ENCODE measurements around the gene ZNF814. TPM values are rescaled to one million over a fixed set of nuclear protein-coding genes. Genes with fewer than 3 reads are reported as not detected.
"Not testable (repeated sequence)": the region's sequence is repeated elsewhere in the genome, so short reads cannot be mapped to it uniquely, and the experiment has no call there.

Gene ZNF814
- total RNA-seq, 1 experiment from 2014 or later = 4.8 TPM

DNA sequence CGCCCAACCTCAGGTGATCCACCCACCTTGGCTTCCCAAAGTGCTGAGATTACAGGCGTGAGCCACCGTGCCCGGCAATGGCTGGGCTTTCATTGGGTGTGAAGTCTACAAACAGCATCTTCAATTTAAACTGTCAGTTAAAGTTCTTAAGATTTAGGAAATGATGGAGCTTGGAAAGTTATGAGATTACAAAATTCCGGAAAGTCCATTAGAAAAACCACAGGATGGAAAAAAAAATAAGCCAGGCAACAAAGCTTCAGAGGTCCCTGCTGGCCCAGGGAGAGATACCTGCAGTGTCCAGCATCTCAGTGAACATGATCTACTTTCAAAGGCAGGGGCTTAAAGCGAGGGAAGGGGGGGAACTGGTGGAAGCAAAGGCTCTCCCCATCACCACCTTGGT lies 63.3 kb downstream of the ZNF814 start:
- Histone ChIP-seq H3K27ac (ENCODE audit: low read length) (no peak overlapping the region), H3K27me3 (ENCODE audit: control insufficient read depth, insufficient read depth, low read length) (no peaks in the 10 kb centered on the region), H3K4me1 (ENCODE audit: control insufficient read depth, insufficient read depth, low read length) (peaks cover 4% of the 10 kb centered on the region; the same call in 1 of the 2 replicates), H3K4me3 (ENCODE audit: low read depth in 2 of 2, low read length in 2 of 2) (no peak overlapping the region), H3K36me3 (ENCODE audit: control insufficient read depth, insufficient read depth, low read length) (no peaks in the 10 kb centered on the region), H3K9me3 (ENCODE audit: control insufficient read depth, insufficient read depth, low read depth, low read length) (no peaks in the 10 kb centered on the region)
- no peak for ATAC-seq
- CTCF ChIA-PET = no interaction called here
- intact Hi-C loops (cut with micrococcal nuclease; ENCODE audit: unreplicated experiment) = no loop called here
- POLR2A ChIA-PET = no interaction called here
- no peak for TF ChIP-seq TCF7L2 (IDR thresholded peaks at IDR 0.05; ENCODE audit: low read depth, low read length)
- no peak for TF ChIP-seq SIN3A (IDR thresholded peaks at IDR 0.05; ENCODE audit: borderline replicate concordance, insufficient read depth, low read depth, low read length)
- TF ChIP-seq, protein P1, sequence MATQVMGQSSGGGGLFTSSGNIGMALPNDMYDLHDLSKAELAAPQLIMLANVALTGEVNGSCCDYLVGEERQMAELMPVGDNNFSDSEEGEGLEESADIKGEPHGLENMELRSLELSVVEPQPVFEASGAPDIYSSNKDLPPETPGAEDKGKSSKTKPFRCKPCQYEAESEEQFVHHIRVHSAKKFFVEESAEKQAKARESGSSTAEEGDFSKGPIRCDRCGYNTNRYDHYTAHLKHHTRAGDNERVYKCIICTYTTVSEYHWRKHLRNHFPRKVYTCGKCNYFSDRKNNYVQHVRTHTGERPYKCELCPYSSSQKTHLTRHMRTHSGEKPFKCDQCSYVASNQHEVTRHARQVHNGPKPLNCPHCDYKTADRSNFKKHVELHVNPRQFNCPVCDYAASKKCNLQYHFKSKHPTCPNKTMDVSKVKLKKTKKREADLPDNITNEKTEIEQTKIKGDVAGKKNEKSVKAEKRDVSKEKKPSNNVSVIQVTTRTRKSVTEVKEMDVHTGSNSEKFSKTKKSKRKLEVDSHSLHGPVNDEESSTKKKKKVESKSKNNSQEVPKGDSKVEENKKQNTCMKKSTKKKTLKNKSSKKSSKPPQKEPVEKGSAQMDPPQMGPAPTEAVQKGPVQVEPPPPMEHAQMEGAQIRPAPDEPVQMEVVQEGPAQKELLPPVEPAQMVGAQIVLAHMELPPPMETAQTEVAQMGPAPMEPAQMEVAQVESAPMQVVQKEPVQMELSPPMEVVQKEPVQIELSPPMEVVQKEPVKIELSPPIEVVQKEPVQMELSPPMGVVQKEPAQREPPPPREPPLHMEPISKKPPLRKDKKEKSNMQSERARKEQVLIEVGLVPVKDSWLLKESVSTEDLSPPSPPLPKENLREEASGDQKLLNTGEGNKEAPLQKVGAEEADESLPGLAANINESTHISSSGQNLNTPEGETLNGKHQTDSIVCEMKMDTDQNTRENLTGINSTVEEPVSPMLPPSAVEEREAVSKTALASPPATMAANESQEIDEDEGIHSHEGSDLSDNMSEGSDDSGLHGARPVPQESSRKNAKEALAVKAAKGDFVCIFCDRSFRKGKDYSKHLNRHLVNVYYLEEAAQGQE (IDR thresholded peaks at IDR 0.05; ENCODE audit: insufficient read depth in 1 of 2, low read depth in 2 of 2, low read length in 1 of 2) = no peak
- TF ChIP-seq POLR2AphosphoS5 (IDR thresholded peaks at IDR 0.05; ENCODE audit: low read depth, low read length) = no peak
- TF ChIP-seq, protein P2, sequence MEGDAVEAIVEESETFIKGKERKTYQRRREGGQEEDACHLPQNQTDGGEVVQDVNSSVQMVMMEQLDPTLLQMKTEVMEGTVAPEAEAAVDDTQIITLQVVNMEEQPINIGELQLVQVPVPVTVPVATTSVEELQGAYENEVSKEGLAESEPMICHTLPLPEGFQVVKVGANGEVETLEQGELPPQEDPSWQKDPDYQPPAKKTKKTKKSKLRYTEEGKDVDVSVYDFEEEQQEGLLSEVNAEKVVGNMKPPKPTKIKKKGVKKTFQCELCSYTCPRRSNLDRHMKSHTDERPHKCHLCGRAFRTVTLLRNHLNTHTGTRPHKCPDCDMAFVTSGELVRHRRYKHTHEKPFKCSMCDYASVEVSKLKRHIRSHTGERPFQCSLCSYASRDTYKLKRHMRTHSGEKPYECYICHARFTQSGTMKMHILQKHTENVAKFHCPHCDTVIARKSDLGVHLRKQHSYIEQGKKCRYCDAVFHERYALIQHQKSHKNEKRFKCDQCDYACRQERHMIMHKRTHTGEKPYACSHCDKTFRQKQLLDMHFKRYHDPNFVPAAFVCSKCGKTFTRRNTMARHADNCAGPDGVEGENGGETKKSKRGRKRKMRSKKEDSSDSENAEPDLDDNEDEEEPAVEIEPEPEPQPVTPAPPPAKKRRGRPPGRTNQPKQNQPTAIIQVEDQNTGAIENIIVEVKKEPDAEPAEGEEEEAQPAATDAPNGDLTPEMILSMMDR (IDR thresholded peaks at IDR 0.05) = no peak
- in situ Hi-C loops (cut with HindIII; ENCODE audit: low pct_unique_long_range_greater_than_20kb, low sequenced_read_pairs) = no loop called here
- DNase-seq (ENCODE audit: low read depth, low spot score) = no peak
- no TSS peak for BruUV-seq (replicated peaks)

DNA sequence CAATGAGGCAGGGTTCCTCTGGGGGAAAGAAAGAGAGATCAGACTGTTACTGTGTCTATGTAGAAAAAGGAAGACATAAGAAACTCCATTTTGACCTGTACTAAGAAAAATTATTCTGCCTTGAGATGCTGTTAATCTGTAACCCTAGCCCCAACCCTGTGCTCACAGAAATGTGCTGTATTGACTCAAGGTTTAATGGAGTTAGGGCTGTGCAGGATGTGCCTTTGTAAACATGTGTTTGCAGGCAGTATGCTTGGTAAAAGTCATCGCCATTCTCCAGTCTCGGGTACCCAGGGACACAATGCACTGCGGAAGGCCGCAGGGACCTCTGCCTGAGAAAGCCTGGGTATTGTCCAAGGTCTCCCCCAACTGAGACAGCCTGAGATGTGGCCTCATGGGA lies 65.2 kb downstream of the ZNF814 start:
- H3K27ac ChIP-seq (ENCODE audit: low read length); H3K27me3 ChIP-seq (ENCODE audit: control insufficient read depth, insufficient read depth, low read length); H3K4me1 ChIP-seq (ENCODE audit: control insufficient read depth, insufficient read depth, low read length); CTCF ChIA-PET; H3K4me3 ChIP-seq (ENCODE audit: low read depth in 2 of 2, low read length in 2 of 2); ATAC-seq; DNase-seq (ENCODE audit: low read depth, low spot score); H3K36me3 ChIP-seq (ENCODE audit: control insufficient read depth, insufficient read depth, low read length); POLR2A ChIA-PET; H3K9me3 ChIP-seq (ENCODE audit: control insufficient read depth, insufficient read depth, low read depth, low read length); BruUV-seq (replicated peaks); in situ Hi-C loops (cut with HindIII; ENCODE audit: low pct_unique_long_range_greater_than_20kb, low sequenced_read_pairs): not testable (repeated sequence)
- intact Hi-C loops (cut with micrococcal nuclease; ENCODE audit: unreplicated experiment) = loop anchor here (5.0 kb wide), 1 partner anchor 194 kb away; no protein-coding TSS in a partner anchor

DNA sequence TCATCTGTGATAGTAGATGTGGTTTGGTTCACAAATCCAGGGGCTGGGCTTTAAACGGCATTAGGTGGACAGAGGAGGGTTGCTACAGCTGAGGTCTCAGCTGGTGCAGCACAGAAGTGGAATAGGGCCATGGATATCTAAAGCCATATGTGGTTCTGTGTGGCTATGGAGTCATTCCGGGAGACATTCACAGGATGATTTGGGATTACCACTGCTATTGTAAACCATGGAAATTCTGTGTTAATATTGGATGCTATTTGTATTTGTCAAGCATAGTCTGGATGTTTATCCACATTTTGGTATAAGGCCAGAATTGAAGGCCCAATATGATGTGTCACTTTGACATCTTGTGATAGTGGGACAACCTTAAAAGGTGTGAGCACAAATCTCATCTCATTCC lies 65.7 kb downstream of the ZNF814 start:
- H3K4me3 ChIP-seq (ENCODE audit: low read depth in 2 of 2, low read length in 2 of 2); H3K36me3 ChIP-seq (ENCODE audit: control insufficient read depth, insufficient read depth, low read length); H3K9me3 ChIP-seq (ENCODE audit: control insufficient read depth, insufficient read depth, low read depth, low read length); in situ Hi-C loops (cut with HindIII; ENCODE audit: low pct_unique_long_range_greater_than_20kb, low sequenced_read_pairs); ATAC-seq; POLR2A ChIA-PET; CTCF ChIA-PET; H3K4me1 ChIP-seq (ENCODE audit: control insufficient read depth, insufficient read depth, low read length); H3K27ac ChIP-seq (ENCODE audit: low read length); DNase-seq (ENCODE audit: low read depth, low spot score); BruUV-seq (replicated peaks); H3K27me3 ChIP-seq (ENCODE audit: control insufficient read depth, insufficient read depth, low read length): not testable (repeated sequence)
- intact Hi-C loops (cut with micrococcal nuclease; ENCODE audit: unreplicated experiment) = loop anchor here (5.0 kb wide), 1 partner anchor 194 kb away; no protein-coding TSS in a partner anchor

- intact Hi-C loops (cut with micrococcal nuclease; ENCODE audit: unreplicated experiment) = loop anchor here (5.0 kb wide), 1 partner anchor 196 kb away; no protein-coding TSS in a partner anchor
Observed at GRCh38 chr19:57821501-57821900, 67.3 kb downstream of the ZNF814 start.

GRCh38 chr19:57821095-57821494 lies 67.7 kb downstream of the ZNF814 start:
- in situ Hi-C loops (cut with HindIII; ENCODE audit: low pct_unique_long_range_greater_than_20kb, low sequenced_read_pairs); DNase-seq (ENCODE audit: low read depth, low spot score); H3K9me3 ChIP-seq (ENCODE audit: control insufficient read depth, insufficient read depth, low read depth, low read length); POLR2A ChIA-PET; H3K27me3 ChIP-seq (ENCODE audit: control insufficient read depth, insufficient read depth, low read length); H3K36me3 ChIP-seq (ENCODE audit: control insufficient read depth, insufficient read depth, low read length); ATAC-seq; H3K4me1 ChIP-seq (ENCODE audit: control insufficient read depth, insufficient read depth, low read length): not testable (repeated sequence)
- intact Hi-C loops (cut with micrococcal nuclease; ENCODE audit: unreplicated experiment) = loop anchor here (5.0 kb wide), 1 partner anchor 196 kb away; no protein-coding TSS in a partner anchor
- Histone ChIP-seq H3K4me3 (ENCODE audit: low read depth in 2 of 2, low read length in 2 of 2) (peak overlapping the region in 1 of 2 experiments; percentile 92; a peak in 3 of 4 replicates), H3K27ac (ENCODE audit: low read length) (peak overlapping the region; percentile 92; the same call in 1 of the 2 replicates)
- CTCF ChIA-PET = interaction anchor here (0.6 kb wide), 1 partner anchor 692 kb away, joined by 5 read pairs; no protein-coding TSS in a partner anchor
- BruUV-seq (replicated peaks) = TSS peak; percentile 67

More at GRCh38 chr19:57821501-57821900, 67.3 kb downstream of the ZNF814 start:
- BruUV-seq (replicated peaks); H3K27me3 ChIP-seq (ENCODE audit: control insufficient read depth, insufficient read depth, low read length); DNase-seq (ENCODE audit: low read depth, low spot score); H3K4me1 ChIP-seq (ENCODE audit: control insufficient read depth, insufficient read depth, low read length); H3K36me3 ChIP-seq (ENCODE audit: control insufficient read depth, insufficient read depth, low read length); H3K27ac ChIP-seq (ENCODE audit: low read length); H3K9me3 ChIP-seq (ENCODE audit: control insufficient read depth, insufficient read depth, low read depth, low read length); in situ Hi-C loops (cut with HindIII; ENCODE audit: low pct_unique_long_range_greater_than_20kb, low sequenced_read_pairs); ATAC-seq; H3K4me3 ChIP-seq (ENCODE audit: low read depth in 2 of 2, low read length in 2 of 2); POLR2A ChIA-PET: not testable (repeated sequence)
- CTCF ChIA-PET = interaction anchor here (0.6 kb wide), 1 partner anchor 692 kb away, joined by 5 read pairs; no protein-coding TSS in a partner anchor
